ENCODE results near the gene SPTB. TPM values are rescaled to one million over a fixed set of nuclear protein-coding genes. Genes with fewer than 3 reads are reported as not detected.

The SPTB gene
- total RNA-seq, 1 donor from 2014 or later: 4.6 TPM

GRCh38 chr14:64850369-64851137 is 29.2 kb downstream of the SPTB start:
- DNase-seq (ENCODE audit: low read depth): no peak

- DNase-seq (ENCODE audit: low read depth): no peak
Measured at GRCh38 chr14:64849940-64850339, 29.8 kb downstream of the SPTB start.

- DNase-seq (ENCODE audit: low read depth): no peak
Measured at GRCh38 chr14:64848239-64848638, 31.5 kb downstream of the SPTB start.

- DNase-seq (ENCODE audit: low read depth): no peak
Measured at GRCh38 chr14:64846319-64846718, 33.4 kb downstream of the SPTB start.

- peak; percentile 56 for DNase-seq (ENCODE audit: low read depth)
Measured at GRCh38 chr14:64845878-64846277, 33.8 kb downstream of the SPTB start.

- no peak for DNase-seq (ENCODE audit: low read depth)
Measured at GRCh38 chr14:64844969-64845536, 34.7 kb downstream of the SPTB start.

GRCh38 chr14:64844272-64844671 is 35.4 kb downstream of the SPTB start:
- no peak for DNase-seq (ENCODE audit: low read depth)

- no peak for DNase-seq (ENCODE audit: low read depth)
Measured at GRCh38 chr14:64843548-64843947, 36.2 kb downstream of the SPTB start.

GRCh38 chr14:64841772-64842750 is 37.6 kb downstream of the SPTB start:
- peak; percentile 8 for DNase-seq (ENCODE audit: low read depth)

- DNase-seq (ENCODE audit: low read depth): peak; percentile 68
Measured at GRCh38 chr14:64841121-64841651, 38.5 kb downstream of the SPTB start.

- DNase-seq (ENCODE audit: low read depth): no peak
Measured at GRCh38 chr14:64838656-64839055, 41.1 kb downstream of the SPTB start.

GRCh38 chr14:64835431-64835830 is 44.3 kb downstream of the SPTB start:
- no peak for DNase-seq (ENCODE audit: low read depth)

GRCh38 chr14:64834965-64835364 is 44.7 kb downstream of the SPTB start:
- peak; percentile 28 for DNase-seq (ENCODE audit: low read depth)

- DNase-seq (ENCODE audit: low read depth): no peak
Measured at GRCh38 chr14:64831419-64831818, 48.3 kb downstream of the SPTB start.

GRCh38 chr14:64830961-64831360 is 48.7 kb downstream of the SPTB start:
- DNase-seq (ENCODE audit: low read depth): no peak

- DNase-seq (ENCODE audit: low read depth): peak; percentile 82
Measured at GRCh38 chr14:64828071-64828470, 51.6 kb downstream of the SPTB start.

GRCh38 chr14:64826845-64827244 is 52.9 kb downstream of the SPTB start:
- DNase-seq (ENCODE audit: low read depth): no peak

GRCh38 chr14:64826333-64826732 is 53.4 kb downstream of the SPTB start:
- peak; percentile 39 for DNase-seq (ENCODE audit: low read depth)

GRCh38 chr14:64825509-64825908 is 54.2 kb downstream of the SPTB start:
- DNase-seq (ENCODE audit: low read depth): peak; percentile 22

GRCh38 chr14:64825006-64825405 is 54.7 kb downstream of the SPTB start:
- no peak for DNase-seq (ENCODE audit: low read depth)

- no peak for DNase-seq (ENCODE audit: low read depth)
Measured at GRCh38 chr14:64824471-64824870, 55.2 kb downstream of the SPTB start.

All from myocyte (in vitro differentiated cells).